Keratinocyte (primary cell): ENCODE measurements around the gene PPIC.

Experiments used
- CTCF ChIP-seq, 3 experiments: IDR thresholded peaks in 1 of 3; conservative IDR thresholded peaks in 1 of 3; optimal IDR thresholded peaks in 1 of 3; 2 replicates in 2 of 3; 3 replicates in 1 of 3; pipeline versions ENCODE3 to v1.5.1; 2011; ENCODE audit warnings: low read length in 3 of 3, mild to moderate bottlenecking in 3 of 3, moderate library complexity in 2 of 3, control low read depth in 1 of 3, inconsistent platforms in 1 of 3; ENCODE audit not compliant: insufficient read depth in 2 of 3; ENCODE audit errors: extremely low read depth in 1 of 3
- EZH2 ChIP-seq: IDR thresholded peaks from one replicate; pipeline ENCODE4 v1.6.1; 2012; ENCODE audit warnings: inconsistent platforms, mild to moderate bottlenecking, low read length, moderate library complexity

GRCh38 chr5:122978644-122979297, 57.8 kb downstream of the PPIC start:
- TF ChIP-seq CTCF (optimal IDR thresholded peaks at IDR 0.05 in 1 of 3, IDR thresholded peaks at IDR 0.05 in 1 of 3, conservative IDR thresholded peaks at IDR 0.05 in 1 of 3; ENCODE audit: extremely low read depth in 1 of 3, insufficient read depth in 2 of 3, low read length in 3 of 3) = no peak
- no peak for TF ChIP-seq EZH2
